Activated T-cell treated with anti-CD3 and anti-CD28 coated beads, Interleukin-2, amount 50 U/mL, for 1 hour (primary cell): ENCODE results near the gene STXBP1.
"Not testable (repeated sequence)": the region's sequence is repeated elsewhere in the genome, so short reads cannot be mapped to it uniquely, and the experiment has no call there.

Experiments
- DNase-seq: peaks from one replicate; pipeline ENCODE4 v3.0.0-alpha.2; 2020

Gene STXBP1

DNA sequence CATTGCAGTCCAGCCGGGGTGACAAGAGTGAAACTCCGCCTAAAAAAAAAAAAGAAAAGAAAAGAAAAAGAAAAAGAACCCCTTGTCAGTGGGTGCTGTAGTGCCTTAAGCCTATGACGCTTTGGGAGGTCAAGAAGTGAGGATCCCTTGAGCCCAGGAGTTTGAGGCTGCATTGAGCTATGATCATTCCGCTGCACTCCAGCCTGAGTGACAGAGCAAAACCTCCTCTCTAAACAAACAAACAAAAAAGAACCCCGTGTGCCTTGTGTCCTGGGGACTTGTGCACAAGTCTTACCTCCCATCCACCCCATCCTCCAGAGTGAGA is 33.5 kb upstream of the STXBP1 start:
- no peak for DNase-seq

DNA sequence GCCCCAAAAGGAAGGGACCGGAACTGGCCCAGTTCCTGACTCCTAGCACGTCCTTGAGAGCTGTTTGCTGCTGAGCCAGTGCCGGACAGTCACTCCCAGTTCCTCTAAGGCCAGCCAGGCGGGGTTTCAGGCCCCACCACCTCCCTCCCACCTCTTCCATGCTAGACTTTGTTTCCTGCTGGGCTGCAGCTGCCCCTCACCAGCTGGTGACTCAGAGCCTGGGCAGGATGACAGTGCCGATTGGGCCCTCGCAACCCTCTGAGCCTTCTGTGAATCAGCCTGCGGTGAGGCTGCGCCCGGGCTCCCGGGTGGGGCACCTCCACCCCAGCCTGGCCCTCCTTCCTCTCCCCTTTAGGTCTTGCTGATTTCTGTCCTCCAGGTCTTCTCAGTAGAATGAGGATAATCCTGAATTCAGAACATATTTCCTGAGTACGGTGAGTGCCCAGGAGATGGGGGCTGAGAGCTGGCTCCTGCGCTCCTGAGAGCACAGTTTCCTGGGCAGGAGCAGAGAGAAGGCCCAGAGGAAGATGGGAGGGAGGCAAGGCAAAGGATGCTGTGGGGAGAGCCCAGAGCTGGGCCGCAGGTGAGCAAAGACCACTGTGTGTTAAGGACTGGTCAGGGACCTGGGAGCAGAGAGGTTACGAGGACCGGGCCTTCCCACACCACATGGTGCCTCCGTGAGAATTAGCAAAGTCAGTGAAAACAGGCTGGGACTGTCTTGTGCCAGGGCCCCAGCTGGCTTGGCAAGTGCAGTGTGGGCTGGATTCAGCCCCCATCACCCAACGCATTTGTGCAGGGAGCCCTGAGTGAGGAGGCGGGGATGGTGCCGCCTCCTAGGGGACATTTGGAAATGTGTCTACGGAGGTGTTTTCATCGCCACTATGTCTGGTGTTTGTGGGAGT is 32.9 kb upstream of the STXBP1 start:
- DNase-seq: peak; percentile 74

DNA sequence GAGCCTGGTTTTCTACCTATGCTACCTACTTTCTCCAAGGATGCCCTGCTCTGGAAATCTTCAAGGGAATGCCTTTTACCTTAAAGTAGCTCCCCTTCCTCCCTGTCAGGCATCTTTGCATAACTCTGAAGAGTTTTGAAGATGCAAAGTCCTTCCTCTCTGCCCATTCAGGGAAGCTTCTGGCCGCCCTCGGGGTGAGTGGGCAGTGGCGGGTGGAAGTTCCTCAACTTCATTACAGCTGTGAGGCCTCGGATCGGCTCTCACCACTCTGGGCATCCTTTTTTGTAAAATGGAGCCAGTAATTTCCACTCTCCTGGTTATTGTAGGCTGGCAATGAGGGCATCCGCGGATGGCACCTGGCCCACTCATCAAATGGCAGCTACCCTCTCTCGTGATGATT is 31.7 kb upstream of the STXBP1 start:
- no peak for DNase-seq

DNA sequence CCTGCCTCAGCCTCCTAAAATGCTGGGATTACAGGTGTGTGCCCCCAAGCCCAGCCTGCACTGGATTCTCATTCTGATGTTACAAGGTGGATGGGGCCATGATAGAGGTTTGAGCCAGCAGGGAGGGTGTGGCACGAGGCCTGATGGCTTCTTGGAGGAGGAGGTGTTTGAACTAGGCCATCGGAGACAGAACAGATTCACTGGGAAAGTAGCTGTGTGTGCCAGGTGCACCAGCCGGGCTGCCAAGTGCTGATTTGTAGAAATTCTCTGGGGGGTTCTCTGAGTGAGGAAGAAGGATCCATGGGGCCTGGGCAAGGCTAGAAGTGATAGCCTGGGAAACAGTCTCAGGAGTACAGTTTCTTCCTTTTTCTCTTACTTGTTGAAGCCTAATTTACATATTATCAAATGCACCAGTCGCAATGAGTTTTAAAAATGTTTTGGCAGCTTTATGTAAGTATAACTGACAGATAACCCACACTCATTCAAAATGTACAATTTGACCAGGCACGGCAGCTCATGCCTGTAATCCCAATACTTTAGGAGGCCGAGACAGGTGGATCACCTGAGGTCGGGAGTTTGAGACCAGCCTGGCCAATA is 31.1 kb upstream of the STXBP1 start:
- no peak for DNase-seq

DNA sequence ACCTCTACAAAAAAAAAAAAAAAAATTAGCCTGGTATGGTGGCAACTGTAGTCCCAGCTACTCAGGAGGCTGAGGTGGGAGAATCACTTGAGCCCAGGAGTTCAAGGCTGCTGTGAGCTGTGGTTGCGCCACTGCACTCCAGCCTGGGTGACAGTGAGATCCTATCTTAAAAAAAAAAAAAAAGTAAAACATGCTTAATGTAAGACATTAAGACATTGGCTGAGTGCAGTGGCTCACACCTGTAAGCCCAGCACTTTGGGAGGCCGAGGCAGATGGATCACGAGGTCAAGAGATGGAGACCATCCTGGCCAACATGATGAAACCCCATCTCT is 27.6 kb upstream of the STXBP1 start:
- not testable (repeated sequence) for DNase-seq

DNA sequence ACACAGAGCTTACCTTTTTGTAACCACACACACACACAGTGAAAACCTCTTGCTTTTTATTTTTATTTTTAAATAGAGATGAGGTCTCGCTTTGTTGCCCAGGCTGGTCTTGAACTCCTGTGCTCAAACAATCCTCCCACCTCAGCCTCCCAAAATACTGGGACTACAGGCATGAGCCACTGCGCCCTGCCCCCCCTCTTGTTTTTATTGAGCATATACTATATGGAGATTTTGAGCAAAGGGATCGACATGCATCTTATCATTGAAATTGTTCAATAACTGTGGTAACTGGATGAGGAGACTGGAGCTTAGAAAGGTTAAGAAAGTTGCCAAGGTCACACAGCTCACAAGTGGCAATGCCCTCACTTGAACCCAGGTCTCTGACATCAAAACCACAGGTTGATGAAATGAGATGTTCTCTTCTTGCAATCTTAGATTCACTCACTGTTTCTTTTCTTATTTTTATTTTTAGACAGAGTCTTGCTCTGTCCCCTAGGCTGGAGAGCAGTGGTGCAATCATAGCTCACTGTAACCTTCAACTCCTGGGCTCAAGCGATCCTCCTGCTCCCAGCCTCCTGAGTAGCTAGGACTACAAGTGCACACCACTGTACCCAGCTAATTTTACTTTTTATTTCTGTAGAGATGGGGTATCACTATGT is 26.8 kb upstream of the STXBP1 start:
- no peak for DNase-seq

DNA sequence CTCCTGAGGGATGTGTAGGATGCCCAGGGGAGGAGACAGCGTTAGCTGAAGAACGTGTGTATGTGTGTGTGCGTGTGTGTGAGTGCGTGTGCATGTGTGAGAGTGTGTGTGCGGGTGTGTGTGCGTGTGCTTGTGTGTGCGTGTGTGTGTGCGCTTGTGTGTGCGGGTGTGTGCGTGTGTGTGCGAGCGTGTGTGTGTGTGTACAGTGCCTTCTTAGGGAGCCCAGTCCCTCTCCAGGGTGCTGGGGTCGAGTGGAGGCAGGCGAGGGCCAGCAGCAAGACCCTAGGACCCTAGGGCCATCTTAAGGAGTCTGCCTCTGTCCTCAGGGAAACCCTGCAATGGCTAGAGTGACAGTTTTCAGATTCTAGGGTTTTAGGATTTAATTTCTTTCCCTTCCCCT is 26.0 kb upstream of the STXBP1 start:
- no peak for DNase-seq

DNA sequence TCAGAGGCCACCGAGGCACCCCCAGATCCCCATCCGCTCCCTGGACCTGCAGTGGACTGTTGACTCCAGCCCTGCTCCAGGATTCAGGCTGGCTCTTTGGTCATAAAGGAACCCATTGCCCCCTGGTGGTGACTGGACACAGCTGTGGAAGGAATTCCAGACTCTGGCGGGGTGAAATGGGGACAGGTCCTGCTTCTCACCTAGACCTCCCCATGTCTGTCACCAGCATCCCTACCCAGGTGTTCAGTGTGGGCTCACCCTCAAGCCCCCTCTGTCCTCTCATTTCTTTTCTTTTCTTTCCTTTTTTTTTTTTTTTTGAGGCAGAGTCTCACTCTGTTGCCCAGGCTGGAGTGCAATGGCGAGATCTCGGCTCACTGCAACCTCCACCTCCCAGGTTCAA is 25.5 kb upstream of the STXBP1 start:
- peak; percentile 57 for DNase-seq

DNA sequence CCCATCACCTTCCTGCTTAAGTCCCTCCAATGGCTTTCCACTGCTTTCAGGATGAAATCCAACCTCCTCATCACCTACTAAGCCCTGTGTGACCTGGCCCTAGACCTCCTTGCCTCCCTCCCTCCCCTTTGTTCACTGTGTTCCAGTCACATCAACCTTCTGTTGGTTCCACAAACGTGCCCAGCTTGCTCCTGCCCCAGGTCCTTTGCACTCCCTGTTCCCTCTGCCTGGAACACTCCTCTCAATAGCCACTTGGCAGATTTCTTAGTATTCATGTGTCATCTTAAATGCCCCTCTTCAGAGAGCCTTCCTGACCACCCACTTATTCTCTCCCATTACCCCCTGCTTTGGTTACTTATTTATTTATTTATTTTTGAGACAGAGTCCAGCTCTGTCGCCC is 24.1 kb upstream of the STXBP1 start:
- DNase-seq: no peak

DNA sequence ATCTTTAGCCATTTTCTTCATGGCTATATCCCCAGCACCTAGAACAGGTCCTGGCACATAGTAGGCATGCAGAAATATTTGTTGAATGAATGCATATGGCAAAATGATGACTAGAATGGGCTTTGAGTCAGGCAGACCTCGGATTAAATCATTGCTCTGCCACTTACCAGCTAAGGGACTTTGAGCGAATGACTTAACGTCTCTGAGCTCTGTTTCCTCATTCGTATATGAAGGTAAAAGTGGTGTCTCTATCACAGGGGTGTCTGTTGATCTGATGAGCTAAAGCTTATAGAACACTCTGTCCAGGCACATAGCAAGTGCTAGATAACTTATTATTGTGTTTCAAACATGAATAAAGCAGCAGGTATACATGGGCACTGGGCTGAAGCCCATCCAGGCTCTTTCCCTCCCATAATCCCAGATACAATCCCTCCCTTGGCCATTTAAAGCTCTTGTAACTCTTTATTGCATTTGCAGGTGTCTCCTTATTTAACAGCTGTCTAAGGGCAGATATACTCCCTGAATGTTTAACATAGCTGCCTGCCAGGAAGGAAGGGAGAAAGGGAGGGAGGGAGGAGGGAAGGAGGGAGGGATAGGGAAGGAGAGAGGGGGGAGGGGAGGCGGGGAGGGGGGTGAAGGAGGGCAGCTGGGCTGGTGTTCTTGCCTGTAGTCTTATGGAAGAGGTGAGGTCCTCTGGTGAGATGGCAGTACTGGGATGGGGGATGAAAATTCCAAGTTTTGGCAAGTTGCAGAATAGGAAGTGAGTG is 23.2 kb upstream of the STXBP1 start:
- no peak for DNase-seq

DNA sequence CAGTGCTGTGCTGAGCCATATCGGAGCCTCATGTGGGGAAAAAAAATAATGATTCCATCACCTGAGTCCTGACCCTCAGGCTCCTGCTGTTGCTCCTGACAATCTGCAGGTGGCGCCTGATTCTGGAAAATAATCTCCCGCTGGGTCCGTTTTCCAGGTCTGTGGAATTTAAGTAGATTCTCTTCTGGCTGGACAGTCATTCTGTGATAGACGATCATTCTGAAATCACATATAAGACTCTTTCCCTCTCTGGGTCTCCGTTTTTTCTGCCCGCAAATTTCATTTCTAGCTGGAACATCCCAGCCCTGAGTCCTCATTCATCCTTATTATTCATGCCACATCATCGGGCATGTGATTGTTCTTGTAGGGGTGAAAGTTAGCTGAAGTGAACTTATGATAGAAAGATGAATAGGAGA is 22.1 kb upstream of the STXBP1 start:
- DNase-seq: no peak

DNA sequence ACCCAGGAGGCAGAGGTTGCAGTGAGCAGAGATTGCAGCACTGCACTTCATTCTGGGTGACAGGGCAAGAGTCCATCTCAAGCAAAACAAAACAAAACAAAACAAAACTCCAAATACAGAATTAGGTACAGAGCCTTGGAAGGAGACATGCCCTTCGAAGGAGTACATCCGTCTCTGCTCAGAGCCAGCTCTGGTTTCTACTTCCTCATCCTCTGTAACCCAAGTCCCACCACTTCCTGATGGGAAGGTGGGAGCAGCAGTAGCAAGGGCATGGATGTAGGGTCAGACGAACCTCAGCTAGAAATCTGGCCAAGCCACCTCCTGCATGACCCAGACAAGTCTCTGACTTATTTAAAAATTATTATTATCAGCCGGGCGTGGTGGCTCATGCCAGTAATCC is 16.5 kb upstream of the STXBP1 start:
- no peak for DNase-seq

DNA sequence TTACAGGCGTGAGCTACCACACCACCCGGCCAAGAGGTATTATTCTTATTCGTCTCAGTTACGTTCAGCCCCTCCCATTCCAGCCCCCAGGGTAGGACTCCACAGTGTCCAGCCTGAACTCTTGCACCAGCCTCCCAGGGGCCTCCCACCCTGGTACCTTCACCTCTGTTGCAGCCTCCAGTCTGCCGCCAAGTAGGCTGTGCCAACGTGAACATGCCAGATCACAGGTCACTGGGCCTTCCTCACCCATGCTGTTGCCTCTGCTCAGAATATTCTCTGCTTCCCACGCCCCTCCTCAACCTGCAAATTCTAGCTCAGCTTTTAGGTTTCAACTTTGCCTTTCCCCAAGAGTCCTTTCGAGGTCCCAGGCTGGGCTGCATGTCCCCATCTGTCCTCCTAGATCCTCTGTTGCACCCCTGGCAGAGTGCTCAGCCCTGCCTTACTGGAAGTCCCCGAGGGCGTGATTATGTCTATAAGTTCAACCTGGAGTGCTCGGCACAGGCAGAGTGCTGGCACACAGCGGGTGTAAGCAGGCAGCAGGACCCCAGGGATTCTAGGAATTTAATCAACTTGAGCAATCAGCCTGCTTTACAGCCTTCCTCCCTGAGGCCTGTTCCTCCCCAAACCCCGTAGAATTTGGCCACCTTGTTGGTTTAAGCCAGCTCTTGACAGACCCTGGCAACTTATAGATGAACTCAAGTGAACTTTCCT is 13.1 kb upstream of the STXBP1 start:
- DNase-seq: no peak

DNA sequence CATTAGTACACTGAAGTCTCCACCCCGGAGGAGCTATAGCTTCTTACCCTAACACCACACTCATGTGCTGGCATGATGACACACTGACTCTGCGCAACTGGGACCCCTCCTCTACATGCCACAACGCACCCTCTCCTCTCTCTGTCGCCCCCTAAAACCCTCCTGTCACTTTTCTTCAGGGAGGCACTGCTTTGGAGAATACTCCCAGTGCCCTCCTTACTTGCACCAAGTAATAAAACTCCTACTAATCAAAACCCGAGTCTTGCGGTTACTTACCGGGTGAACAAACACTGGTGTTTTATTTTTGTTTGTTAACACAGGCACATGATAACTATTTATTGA is 12.6 kb upstream of the STXBP1 start:
- DNase-seq: no peak

DNA sequence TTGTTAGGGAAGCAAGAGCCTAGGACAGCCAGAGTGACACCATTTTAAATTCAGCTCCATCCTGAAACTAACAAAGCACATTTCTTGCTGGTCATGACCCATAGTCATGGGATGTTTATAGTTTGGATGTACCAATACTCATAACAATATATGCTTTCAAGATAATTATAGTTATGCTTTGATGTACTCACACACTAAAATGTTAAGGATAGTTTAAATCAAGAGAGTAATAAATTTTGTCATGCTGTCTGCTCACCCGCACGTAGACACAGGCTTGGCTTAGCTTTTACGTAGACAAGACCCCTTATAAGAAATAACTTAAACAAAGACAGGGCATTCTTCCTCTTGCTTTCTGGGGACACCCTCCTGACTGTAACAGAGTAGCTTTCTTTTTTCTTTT is 8.9 kb upstream of the STXBP1 start:
- no peak for DNase-seq

DNA sequence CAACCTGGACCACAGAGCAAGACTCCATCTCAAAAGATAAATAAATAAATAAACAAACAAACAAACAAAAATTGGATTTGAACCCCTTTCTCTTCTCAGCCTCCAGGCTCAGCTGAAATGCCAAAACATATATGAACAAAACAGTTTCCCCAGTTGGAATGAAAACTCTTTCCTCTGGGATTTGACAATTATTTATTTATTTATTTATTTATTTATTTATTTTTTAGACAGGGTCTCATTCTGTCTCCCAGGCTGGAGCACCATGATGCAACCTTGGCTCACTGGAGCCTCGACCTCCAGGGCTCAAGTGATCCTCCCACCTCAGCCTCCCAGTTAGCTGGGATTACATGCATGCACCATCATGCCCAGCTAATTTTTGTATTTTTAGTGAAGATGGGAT is 6.0 kb upstream of the STXBP1 start:
- no peak for DNase-seq

DNA sequence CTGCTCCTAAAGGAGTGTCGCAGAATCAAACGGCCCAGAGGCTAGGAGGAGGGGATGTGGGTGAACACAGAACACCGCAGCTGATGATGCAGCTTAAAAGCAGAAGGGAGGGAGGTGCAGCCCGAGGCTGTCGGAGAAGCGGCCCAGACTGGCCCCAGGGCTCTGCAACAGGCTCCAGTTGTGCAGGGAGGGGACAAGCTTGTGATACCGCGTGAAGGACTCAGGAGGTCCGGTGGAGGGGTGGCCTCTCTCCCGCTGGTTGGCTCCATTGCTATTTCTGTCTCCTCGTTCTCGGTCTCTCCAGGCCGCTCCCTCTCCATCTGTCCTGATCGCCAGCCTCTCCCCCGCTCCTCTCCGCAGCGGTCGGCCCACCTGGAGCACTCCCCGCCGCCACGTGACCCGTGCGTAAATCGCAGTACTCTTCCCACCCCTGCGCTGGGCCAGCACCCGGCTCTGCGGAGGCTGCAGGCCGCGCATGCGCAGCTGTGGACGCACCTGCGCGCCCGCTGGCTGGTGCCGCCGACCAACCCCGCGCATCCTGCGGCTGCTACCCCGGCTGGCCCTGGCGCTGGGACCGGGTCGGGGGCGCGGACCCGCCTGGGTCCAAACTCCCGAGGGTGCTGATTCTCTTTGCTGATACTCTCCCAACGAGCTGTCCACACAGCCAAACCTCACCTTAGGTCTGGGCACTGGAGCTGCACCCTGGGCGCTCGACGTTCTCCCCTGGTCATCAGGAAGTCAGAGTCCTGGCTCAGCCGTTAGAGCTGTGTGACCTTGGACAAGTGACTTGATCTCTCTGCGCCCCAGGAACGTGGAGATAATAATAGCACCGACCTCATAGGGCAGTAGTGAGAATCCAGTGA is 3.7 kb upstream of the STXBP1 start:
- peak; percentile 80 for DNase-seq

DNA sequence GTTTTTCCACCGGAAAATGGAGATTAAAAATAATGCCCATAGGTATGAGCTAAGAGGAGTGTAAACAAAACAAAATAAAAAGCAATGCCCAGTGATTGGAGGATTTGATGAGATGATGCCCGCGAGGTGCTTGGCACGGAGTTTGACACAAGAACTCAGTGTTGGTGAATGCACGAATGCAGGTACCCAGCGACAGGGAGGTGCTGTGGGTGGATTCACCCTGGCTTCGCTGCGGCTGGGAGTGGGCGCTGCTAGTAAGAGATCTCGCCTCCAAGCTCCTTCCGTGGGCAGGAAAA is 526 bp upstream of the STXBP1 start:
- no peak for DNase-seq

DNA sequence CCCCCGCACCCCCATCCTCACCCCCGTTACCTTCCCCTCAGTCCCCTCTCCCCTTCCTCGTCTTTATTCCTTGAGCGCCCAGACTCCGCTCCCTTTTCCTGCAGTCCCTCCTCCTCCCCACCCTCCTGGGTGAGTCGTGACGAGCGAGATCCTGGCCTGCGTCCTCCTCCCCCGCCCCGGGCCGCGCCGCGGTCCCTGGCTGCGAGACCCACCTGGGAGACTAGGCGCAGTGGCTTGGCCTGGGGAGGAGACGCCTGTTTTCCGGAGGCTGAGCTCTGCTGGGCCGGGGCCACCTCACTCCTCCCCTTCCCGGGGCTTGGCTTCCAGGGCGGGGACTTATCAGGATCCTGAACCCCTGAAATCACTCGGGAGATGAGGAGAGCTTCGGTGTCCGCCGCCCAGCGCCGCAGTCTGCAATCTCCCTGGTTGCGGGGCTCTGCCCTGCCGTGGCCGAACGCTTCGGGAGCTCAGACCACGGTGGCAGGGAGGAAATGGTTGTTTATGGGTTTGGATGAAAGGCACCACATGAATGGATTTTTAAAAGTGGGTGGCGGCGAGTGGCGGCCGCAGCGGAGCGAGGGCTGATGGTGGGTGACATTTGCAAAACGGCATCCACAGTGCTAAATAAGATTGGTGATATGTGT is 984 bp downstream of the STXBP1 start:
- peak; percentile 56 for DNase-seq

DNA sequence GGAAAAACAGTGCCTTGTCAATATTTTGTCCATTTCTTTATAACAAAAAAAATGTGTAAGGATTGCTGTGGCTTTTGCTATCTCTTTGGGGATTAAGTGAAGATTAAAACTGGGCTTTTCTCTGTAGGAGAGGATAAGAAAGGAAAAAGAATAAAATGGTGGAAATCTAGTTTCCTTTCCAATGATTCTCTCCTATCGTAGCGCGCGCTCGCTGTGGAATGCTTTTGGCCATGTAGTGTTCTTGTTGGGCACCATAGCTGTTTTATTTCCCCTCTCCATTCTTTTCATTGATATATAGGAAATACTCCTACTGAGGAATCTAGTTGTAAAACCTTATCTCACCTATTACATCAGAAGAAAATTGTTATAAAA is 1.5 kb downstream of the STXBP1 start:
- no peak for DNase-seq

DNA sequence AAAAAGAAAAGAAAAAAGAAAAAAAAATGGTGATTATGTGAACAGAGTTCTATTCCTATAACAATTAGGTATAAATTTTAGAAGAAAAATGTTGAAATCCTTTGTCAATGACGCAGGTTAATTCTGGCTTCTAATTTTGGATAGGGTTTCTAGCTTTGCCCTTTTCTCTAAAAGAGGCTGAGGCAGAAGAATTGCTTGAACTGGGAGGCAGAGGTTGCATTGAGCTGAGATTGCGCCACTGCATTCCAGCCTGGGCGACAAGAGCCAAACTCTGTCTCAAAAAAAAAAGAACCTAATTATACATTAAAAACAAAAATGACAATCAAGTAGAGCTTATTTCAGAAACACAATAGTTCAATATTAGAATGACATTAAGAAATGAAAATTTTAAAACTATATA is 2.9 kb downstream of the STXBP1 start:
- DNase-seq: no peak
